GM12878 (cell line): ENCODE measurements around the gene ITGA11. TPM values are rescaled to one million over a fixed set of nuclear protein-coding genes. Genes with fewer than 3 reads are reported as not detected.

Experiments
- ATAC-seq: fragments of 200-7000 bp; cut with Tn5 transposase; 3 replicates; pipeline ENCODE4 v1.9.1; 2020; ENCODE audit warnings: mild to moderate bottlenecking, moderate library complexity
- BruUV-seq: library from RNA; stranded (reverse); fragments of 400-500 nt; replicated peaks from 2 replicates; lab custom pipeline; 2021; lab: Mats Ljungman, UMichigan
- CTCF ChIA-PET: fragments of 300-600 bp; sonication (Branson Sonifier 250); formaldehyde crosslinking; extraction: SDS; loops from one replicate; lab custom pipeline; 2021; ENCODE audit warnings: inconsistent platforms; lab: Yijun Ruan, JAX
- POLR2A ChIA-PET: fragments of 350-600 bp; formaldehyde crosslinking; extraction: SDS; loops from one replicate; lab custom pipeline; 2021; ENCODE audit warnings: inconsistent platforms; lab: Charles Lee
- RAD21 ChIA-PET: fragments of 300-600 bp; sonication (Branson Sonifier 250); formaldehyde crosslinking; loops from one replicate; lab custom pipeline; 2023; ENCODE audit warnings: antibody characterized with exemption; ENCODE audit not compliant: unreplicated experiment; lab: Charles Lee
- SMC1A ChIA-PET: fragments of 300-600 bp; sonication (Branson Sonifier 250); formaldehyde crosslinking; loops from one replicate; lab custom pipeline; 2023; ENCODE audit not compliant: unreplicated experiment, uncharacterized antibody; lab: Charles Lee
- DNase-seq: peaks from one replicate; pipeline ENCODE4 v3.0.0-alpha.2; 2011; ENCODE audit warnings: low read depth, low spot score
- FAIRE-seq: peaks from 3 replicates; lab custom pipeline; 2011; peaks lifted over from hg19 to GRCh38; lab: Jason Lieb, UNC
- H2AFZ ChIP-seq: 2 replicates; pipeline ENCODE4 v1.6.0; 2011; ENCODE audit warnings: low read depth, low read length, control low read depth; ENCODE audit not compliant: control insufficient read depth
- H3K27ac ChIP-seq: 2 replicates; pipeline ENCODE4 v1.5.1; 2011; ENCODE audit warnings: control low read depth; ENCODE audit not compliant: control insufficient read depth, insufficient read depth
- H3K27me3 ChIP-seq, 2 experiments: replicated peaks in 1 of 2; 2 replicates each; pipeline versions ENCODE4 v1.6.0 to v1.6.1; 2011; ENCODE audit warnings: low read length in 1 of 2; ENCODE audit not compliant: control insufficient read depth in 2 of 2, insufficient read depth in 2 of 2
- H3K36me3 ChIP-seq, 2 experiments: 2 replicates each; pipeline ENCODE4 v1.5.1; 2011; ENCODE audit warnings: low read length in 1 of 2; ENCODE audit not compliant: control insufficient read depth in 2 of 2, insufficient read depth in 2 of 2
- H3K4me1 ChIP-seq: 2 replicates; pipeline ENCODE4 v1.6.1; 2011; ENCODE audit warnings: mild to moderate bottlenecking, low read length, moderate library complexity, mixed read lengths; ENCODE audit not compliant: control insufficient read depth, insufficient read depth
- H3K4me2 ChIP-seq: 2 replicates; pipeline ENCODE4 v1.6.0; 2011; ENCODE audit warnings: control low read depth; ENCODE audit not compliant: control insufficient read depth, insufficient read depth
- H3K4me3 ChIP-seq: fragments of 200-600 bp; sonication (generic); 2 replicates; pipeline ENCODE4 v1.5.1; 2016
- H3K79me2 ChIP-seq: 2 replicates; pipeline ENCODE4 v1.6.0; 2011; ENCODE audit warnings: low read length; ENCODE audit not compliant: control insufficient read depth, insufficient read depth
- H3K9ac ChIP-seq: 2 replicates; pipeline ENCODE4 v1.8.0; 2011; ENCODE audit warnings: low read length, control low read depth, mixed read lengths; ENCODE audit not compliant: control insufficient read depth, insufficient read depth
- H3K9me3 ChIP-seq: replicated peaks from 3 replicates; pipeline ENCODE4 v1.5.1; 2011; ENCODE audit warnings: mild to moderate bottlenecking, low read length; ENCODE audit not compliant: control insufficient read depth, insufficient read depth
- H4K20me1 ChIP-seq: 2 replicates; pipeline ENCODE4 v1.6.0; 2011; ENCODE audit not compliant: control insufficient read depth, insufficient read depth
- ASH2L ChIP-seq: fragments of 300-600, 200-600 bp; sonication (generic); IDR thresholded peaks from 2 replicates; pipeline ENCODE4 v1.6.1; 2017; ENCODE audit warnings: low read depth, mild to moderate bottlenecking, borderline replicate concordance
- BCL3 ChIP-seq: IDR thresholded peaks from 2 replicates; pipeline ENCODE4 v1.6.1; 2011; ENCODE audit warnings: borderline replicate concordance, low read depth, mild to moderate bottlenecking, moderate library complexity, low read length; ENCODE audit not compliant: insufficient read depth, poor library complexity, severe bottlenecking
- CBX3 ChIP-seq: fragments of 200-600 bp; sonication (generic); IDR thresholded peaks from 2 replicates; pipeline ENCODE4 v1.6.1; 2016; ENCODE audit warnings: low read depth, borderline replicate concordance
- DPF2 ChIP-seq: fragments of 450-650 bp; IDR thresholded peaks from 2 replicates; pipeline ENCODE4 v1.6.1; 2017; ENCODE audit warnings: mild to moderate bottlenecking
- EED ChIP-seq: sonication (generic); IDR thresholded peaks from 2 replicates; pipeline ENCODE4 v1.6.1; 2016; ENCODE audit warnings: antibody characterized with exemption, low read depth
- EP300 ChIP-seq, 2 experiments: fragments of 150-350 bp in 1 of 2; IDR thresholded peaks; 2 replicates each; pipeline ENCODE4 v1.6.1; 2011 to 2012; ENCODE audit warnings: low read depth in 2 of 2, low read length in 2 of 2, borderline replicate concordance in 1 of 2, improper control_type of control experiment in 1 of 2, inconsistent platforms in 1 of 2; ENCODE audit not compliant: control insufficient read depth in 1 of 2
- HDAC2 ChIP-seq: fragments of 200-600 bp; sonication (generic); IDR thresholded peaks from 2 replicates; pipeline ENCODE4 v1.6.1; 2017
- JUND ChIP-seq: IDR thresholded peaks from 2 replicates; pipeline ENCODE4 v1.6.1; 2012; ENCODE audit warnings: low read depth, mild to moderate bottlenecking, low read length, improper control_type of control experiment, moderate library complexity
- NBN ChIP-seq: fragments of 450-650 bp; IDR thresholded peaks from 2 replicates; pipeline ENCODE4 v1.6.1; 2016
- POU2F2 ChIP-seq: IDR thresholded peaks from 3 replicates; pipeline ENCODE4 v1.6.1; 2011; ENCODE audit warnings: low read depth, mild to moderate bottlenecking, low read length, borderline replicate concordance
- RAD21 ChIP-seq: IDR thresholded peaks from 2 replicates; pipeline ENCODE4 v1.6.1; 2011; ENCODE audit warnings: mild to moderate bottlenecking, low read depth, low read length, moderate library complexity; ENCODE audit not compliant: insufficient read depth
- RAD51 ChIP-seq: fragments of 450-650 bp; IDR thresholded peaks from 2 replicates; pipeline ENCODE4 v1.6.1; 2016; ENCODE audit warnings: moderate library complexity, mild to moderate bottlenecking, inconsistent platforms
- RELB ChIP-seq: fragments of 450-650 bp; IDR thresholded peaks from 2 replicates; pipeline ENCODE4 v1.6.1; 2017; ENCODE audit warnings: low read depth, mild to moderate bottlenecking, moderate library complexity
- SMAD5 ChIP-seq: IDR thresholded peaks from 2 replicates; pipeline ENCODE4 v1.6.1; 2016; ENCODE audit warnings: antibody characterized with exemption, low read depth
- TAF1 ChIP-seq: IDR thresholded peaks from 2 replicates; pipeline ENCODE4 v1.6.1; 2011; ENCODE audit warnings: mild to moderate bottlenecking, low read depth, low read length, borderline replicate concordance
- TARDBP ChIP-seq: IDR thresholded peaks from 2 replicates; pipeline ENCODE4 v1.6.1; 2016; ENCODE audit warnings: borderline replicate concordance
- YBX1 ChIP-seq: fragments of 450-650 bp; IDR thresholded peaks from 2 replicates; pipeline ENCODE4 v1.6.1; 2016; ENCODE audit warnings: antibody characterized with exemption
- ZBED1 ChIP-seq: IDR thresholded peaks from 2 replicates; pipeline ENCODE4 v1.6.1; 2016; ENCODE audit warnings: borderline replicate concordance
- WGBS: methylation state at CpG from one replicate; pipeline ENCODE4 v1.1.6; 2016; ENCODE audit warnings: low lambda C conversion rate; ENCODE audit not compliant: insufficient replicate concordance, insufficient coverage; ENCODE audit errors: missing lambda C conversion rate; 5-methylcytosine and 5-hydroxymethylcytosine counted together
- in situ Hi-C: fragments of 300-500 bp; cut with MboI; formaldehyde crosslinking; loops from 9 replicates; pipeline ENCODE4 v1.14.3; 2018; ENCODE audit warnings: mixed read lengths
- intact Hi-C: fragments of 100-400 bp; cut with micrococcal nuclease; formaldehyde crosslinking; loops from one replicate; pipeline ENCODE4 v1.14.2; 2022; ENCODE audit not compliant: unreplicated experiment
- polyA plus RNA-seq, 11 experiments: library from polyadenylated mRNA; depleted of rRNA in 4 of 11; unstranded in 6 of 11; stranded (reverse) in 5 of 11; fragments of >200 nt; fragmentation: Nextera tagmentation in 4 of 11; fragmentation: Illumina TruSeq in 1 of 11; extraction: Ambion mirVana in 4 of 11; extraction: Trizol in 1 of 11; gene quantifications; 1 replicate in 1 of 11; 2 replicates in 10 of 11; pipeline versions ENCODE4 v1.2.1 to v1.2.3, GENCODE V29; 2011 to 2016; ENCODE audit warnings: inconsistent platforms in 2 of 11, missing spikeins in 2 of 11, low read depth in 1 of 11
- total RNA-seq, 4 experiments: library from RNA; depleted of rRNA in 3 of 4; stranded (reverse); fragments of >200 nt in 3 of 4; fragmentation: Illumina TruSeq in 1 of 4; extraction: Trizol in 1 of 4; gene quantifications; 2 replicates each; pipeline versions ENCODE4 v1.2.1 to v1.2.3, GENCODE V29; 2013 to 2021

Gene ITGA11
- total and polyA plus RNA-seq, 10 of the 15 experiments (the other 5 are each of a cell fraction or from before 2014, with no cell fraction given): under 0.01 to 0.36 (median 0.13) TPM; not detected in 1

- DNase-seq (no peak), FAIRE-seq (peak; percentile 13), ATAC-seq (no peak)
- ChIA-PET RAD21 (no interaction called here), CTCF (interaction anchor here (0.6 kb wide), 1 partner anchor 218 kb away, joined by 3 read pairs; no protein-coding TSS in a partner anchor), SMC1A (interaction anchor here (1.0 kb wide), 1 partner anchor 9 kb away, joined by 4 read pairs; no protein-coding TSS in a partner anchor), POLR2A (no interaction called here)
- Histone ChIP-seq H3K9ac (no peak overlapping the region), H3K27me3 (0 out of 4 replicates have a peak, but pooled peaks cover 0 to 3% of the 10 kb centered on the region in 2 experiments), H2AFZ (no peak overlapping the region), H3K4me1 (no peaks in the 10 kb centered on the region), H3K27ac (no peak overlapping the region), H3K79me2 (no peaks in the 10 kb centered on the region), H3K4me2 (no peak overlapping the region), H3K36me3 (no peaks in the 10 kb centered on the region), H4K20me1 (no peaks in the 10 kb centered on the region), H3K4me3 (no peak overlapping the region), H3K9me3 (no peaks in the 10 kb centered on the region; the same call in 2 of the 3 replicates)
- no peak for TF ChIP-seq NBN
- no peak for TF ChIP-seq EP300 (IDR thresholded peaks at IDR 0.05; ENCODE audit: borderline replicate concordance in 1 of 2, control insufficient read depth in 1 of 2, low read depth in 2 of 2, low read length in 2 of 2)
- TF ChIP-seq TARDBP: no peak
- TF ChIP-seq DPF2: no peak
- no peak for TF ChIP-seq JUND
- no peak for TF ChIP-seq RAD51
- no peak for TF ChIP-seq BCL3
- no peak for TF ChIP-seq POU2F2
- no peak for TF ChIP-seq RAD21
- TF ChIP-seq CBX3: no peak
- TF ChIP-seq ZBED1: no peak
- TF ChIP-seq RELB: no peak
- no peak for TF ChIP-seq EED
- no peak for TF ChIP-seq SMAD5
- no peak for TF ChIP-seq YBX1
- no peak for TF ChIP-seq HDAC2
- TF ChIP-seq TAF1: no peak
- no peak for TF ChIP-seq ASH2L
- in situ Hi-C loops (no loop called here), intact Hi-C loops (no loop called here)
- no TSS peak for BruUV-seq
- 23% methylated on average over 2 of the region's 2 CpGs for WGBS
Observed at GRCh38 chr15:68442903-68443302, 10.9 kb upstream of the ITGA11 start.
